HUDEP-2 (cell line): ENCODE measurements around the gene SHB.

ENCODE experiments used
- DNase-seq, 76 experiments: peaks; one replicate each; lab custom pipeline; 2025; ENCODE audit not compliant: unreplicated experiment in 76 of 76; lab: John Stamatoyannopoulos, UW

The SHB gene

GRCh38 chr9:38068701-38069628, at the start of gene SHB:
TSS of gene SHB (minus strand) at chr9:38069227. CDS start at chr9:38068645, 582 bp downstream.
- peak in 64 of 76 experiments; percentile 3 to 88 (median 62) for DNase-seq

- DNase-seq: no peak
These were observed 48.6 kb upstream of the SHB start for GRCh38 chr9:38117651-38118050.

- no peak for DNase-seq
These were observed 45.9 kb upstream of the SHB start for GRCh38 chr9:38114905-38115304.

- no peak for DNase-seq
These were observed 43.4 kb upstream of the SHB start for GRCh38 chr9:38112456-38112855.

- DNase-seq: no peak
These were observed 43.0 kb upstream of the SHB start for GRCh38 chr9:38112049-38112448.

GRCh38 chr9:38110476-38110875, 41.4 kb upstream of the SHB start:
- DNase-seq: no peak

GRCh38 chr9:38109601-38110000, 40.6 kb upstream of the SHB start:
- DNase-seq: no peak

GRCh38 chr9:38108326-38108725, 39.3 kb upstream of the SHB start:
- no peak for DNase-seq

GRCh38 chr9:38107811-38108304, 38.8 kb upstream of the SHB start:
- peak in 39 of 76 experiments; percentile 3 to 62 (median 17) for DNase-seq

GRCh38 chr9:38107405-38107804, 38.4 kb upstream of the SHB start:
- no peak for DNase-seq

- no peak for DNase-seq
These were observed 37.5 kb upstream of the SHB start for GRCh38 chr9:38106488-38106887.

- no peak for DNase-seq
These were observed 34.3 kb upstream of the SHB start for GRCh38 chr9:38103340-38103739.

GRCh38 chr9:38101423-38101822, 32.4 kb upstream of the SHB start:
- DNase-seq: no peak

GRCh38 chr9:38096238-38096805, 27.3 kb upstream of the SHB start:
- DNase-seq: no peak

- no peak for DNase-seq
These were observed 25.1 kb upstream of the SHB start for GRCh38 chr9:38094165-38094564.

GRCh38 chr9:38092656-38093055, 23.6 kb upstream of the SHB start:
- no peak for DNase-seq

GRCh38 chr9:38092200-38092524, 23.1 kb upstream of the SHB start:
- no peak for DNase-seq

GRCh38 chr9:38091310-38092199, 22.5 kb upstream of the SHB start:
- no peak for DNase-seq

GRCh38 chr9:38090170-38090569, 21.1 kb upstream of the SHB start:
- DNase-seq: no peak

- DNase-seq: peak in 72 of 76 experiments; percentile 18 to 91 (median 70)
These were observed 20.5 kb upstream of the SHB start for GRCh38 chr9:38089387-38090165.
